Keratinocyte (primary cell): ENCODE data around the gene ZNF275.

Source experiments
- CTCF ChIP-seq, 3 experiments: IDR thresholded peaks in 1 of 3; conservative IDR thresholded peaks in 1 of 3; optimal IDR thresholded peaks in 1 of 3; 2 replicates in 2 of 3; 3 replicates in 1 of 3; pipeline versions ENCODE3 to v1.5.1; 2011; ENCODE audit warnings: low read length in 3 of 3, mild to moderate bottlenecking in 3 of 3, moderate library complexity in 2 of 3, control low read depth in 1 of 3, inconsistent platforms in 1 of 3; ENCODE audit not compliant: insufficient read depth in 2 of 3; ENCODE audit errors: extremely low read depth in 1 of 3
- EZH2 ChIP-seq: IDR thresholded peaks from one replicate; pipeline ENCODE4 v1.6.1; 2012; ENCODE audit warnings: inconsistent platforms, mild to moderate bottlenecking, low read length, moderate library complexity

- TF ChIP-seq CTCF (optimal IDR thresholded peaks at IDR 0.05 in 1 of 3, IDR thresholded peaks at IDR 0.05 in 1 of 3, conservative IDR thresholded peaks at IDR 0.05 in 1 of 3; ENCODE audit: extremely low read depth in 1 of 3, insufficient read depth in 2 of 3, low read length in 3 of 3), result no peak
- TF ChIP-seq EZH2, result no peak
These were observed 16.0 kb downstream of the ZNF275 start for GRCh38 chrX:153349952-153350351.
